Measurements from ENCODE around the gene GPR84. TPM values are rescaled to one million over a fixed set of nuclear protein-coding genes. Genes with fewer than 3 reads are reported as not detected.

Gene GPR84
- total and polyA plus RNA-seq, 12 donors: 0.15 to 2.9 (median 0.32) TPM; not detected in 7

DNA sequence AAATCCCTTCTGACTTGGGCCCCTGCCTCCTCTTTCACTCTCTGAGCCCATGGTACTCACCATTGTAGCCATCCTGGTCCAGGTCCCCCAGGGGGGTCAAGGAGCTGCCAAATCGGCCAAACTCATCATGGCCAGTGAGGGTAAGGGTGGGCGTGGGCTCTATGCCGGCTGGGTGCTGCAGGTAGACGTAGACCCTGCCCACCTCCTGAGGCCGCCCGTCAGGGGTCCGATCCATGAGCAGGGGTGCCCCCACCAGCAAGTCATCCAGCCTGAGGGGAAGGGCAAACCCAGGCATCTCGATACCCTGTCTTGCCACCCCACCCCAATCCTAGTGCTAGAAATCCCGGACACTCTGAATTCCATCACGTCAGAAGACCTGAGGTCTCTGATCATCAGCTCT, 40.8 kb upstream of the GPR84 start:
- Histone ChIP-seq H3K4me3 (no peak overlapping the region), H3K27me3 (no peaks in the 10 kb centered on the region), H3K27ac (peak overlapping the region in 3 of 10 donors; percentile 25 to 53 (median 27)), H3K4me1 (peaks cover 0 to 41% (median 24%) of the 10 kb centered on the region in 9 donors), H3K9me3 (no peaks in the 10 kb centered on the region), H3K36me3 (peaks cover 0 to 100% (median 75%) of the 10 kb centered on the region in 9 donors)
- intact Hi-C loops (cut with DNase I): no loop called here
- DNase-seq: no peak
- WGBS, 2 donors: 93 to 94% methylated on average over 10 of the region's 10 CpGs
- ATAC-seq: no peak
- TF ChIP-seq CTCF (IDR thresholded peaks at IDR 0.05): no peak

GRCh38 chr12:54404061-54405004, 40.0 kb upstream of the GPR84 start:
- ATAC-seq (peak in 4 of 8 donors; percentile 4 to 43 (median 24)), DNase-seq (no peak)
- H3K36me3 ChIP-seq: peaks cover 0 to 100% (median 70%) of the 10 kb centered on the region in 9 donors
- H3K4me3 ChIP-seq: no peak overlapping the region
- H3K27ac ChIP-seq: peak overlapping the region in 4 of 10 donors; percentile 25 to 53 (median 34)
- peaks cover 0 to 37% (median 24%) of the 10 kb centered on the region in 9 donors for H3K4me1 ChIP-seq
- intact Hi-C loops (cut with DNase I): no loop called here
- peak; percentile 88 to 97 (median 93) for TF ChIP-seq CTCF (IDR thresholded peaks at IDR 0.05)
- H3K27me3 ChIP-seq: no peaks in the 10 kb centered on the region
- H3K9me3 ChIP-seq: no peaks in the 10 kb centered on the region
- 65 to 67% methylated on average over 11 of the region's 11 CpGs for WGBS, 2 donors

GRCh38 chr12:54401119-54401518, 36.8 kb upstream of the GPR84 start:
- 88 to 90% methylated on average over 2 of the region's 2 CpGs for WGBS, 2 donors
- Histone ChIP-seq H3K27ac (no peak overlapping the region), H3K9me3 (no peaks in the 10 kb centered on the region), H3K4me3 (no peak overlapping the region), H3K4me1 (peaks cover 0 to 11% (median 0%) of the 10 kb centered on the region in 9 donors), H3K36me3 (peaks cover 0 to 100% (median 76%) of the 10 kb centered on the region in 9 donors), H3K27me3 (no peaks in the 10 kb centered on the region)
- no peak for TF ChIP-seq CTCF (IDR thresholded peaks at IDR 0.05)
- intact Hi-C loops (cut with DNase I): loop anchor here in 2 of 10 donors (2.0 kb wide), 1 partner anchor 38 kb away; no protein-coding TSS in a partner anchor
- no peak for ATAC-seq
- no peak for DNase-seq

- Histone ChIP-seq H3K9me3 (no peaks in the 10 kb centered on the region), H3K4me1 (peaks cover 0 to 13% (median 3%) of the 10 kb centered on the region in 9 donors), H3K4me3 (no peak overlapping the region), H3K27ac (no peak overlapping the region), H3K36me3 (peaks cover 0 to 100% (median 68%) of the 10 kb centered on the region in 9 donors), H3K27me3 (no peaks in the 10 kb centered on the region)
- WGBS, 2 donors: 78 to 79% methylated on average over 8 of the region's 8 CpGs
- ATAC-seq (peak; percentile 80 to 89 (median 86)), DNase-seq (peak; percentile 87)
- intact Hi-C loops (cut with DNase I): loop anchor here in 7 of 10 donors (1.0 to 2.0 kb wide), 3 partner anchors 38 to 43 kb away; no protein-coding TSS in a partner anchor
- peak; percentile 91 to 100 (median 99) for TF ChIP-seq CTCF (IDR thresholded peaks at IDR 0.05)
Measured at GRCh38 chr12:54398995-54399793, 34.9 kb upstream of the GPR84 start.
